Tibial nerve (tissue), 4 donors: ENCODE results near the gene CHCHD10. TPM values are rescaled to one million over a fixed set of nuclear protein-coding genes. Genes with fewer than 3 reads are reported as not detected.

ENCODE experiments used
- DNase-seq, 2 donors: peaks; one replicate each; pipeline ENCODE4 v3.0.0-alpha.2; 2019; ENCODE audit warnings: low spot score in 2 of 2
- H3K27ac ChIP-seq, 4 donors: fragments of 200-600 bp; sonication (generic) in 3 of 4; one replicate each; pipeline ENCODE4 v1.5.1; 2017 to 2019; ENCODE audit warnings: mild to moderate bottlenecking in 1 of 4
- H3K27me3 ChIP-seq, 2 donors: fragments of 200-600 bp; sonication (generic) in 1 of 2; one replicate each; pipeline versions ENCODE4 v1.5.1 to v1.6.0; 2017 to 2019
- H3K36me3 ChIP-seq, 3 donors: fragments of 200-600 bp; sonication (generic); one replicate each; pipeline ENCODE4 v1.5.1; 2018 to 2019
- H3K4me1 ChIP-seq, 4 donors: fragments of 200-600 bp; sonication (generic) in 3 of 4; one replicate each; pipeline ENCODE4 v1.5.1; 2017 to 2019
- H3K4me3 ChIP-seq, 4 donors: fragments of 200-600 bp; sonication (generic) in 3 of 4; one replicate each; pipeline ENCODE4 v1.5.1; 2017 to 2019; ENCODE audit warnings: mild to moderate bottlenecking in 1 of 4, moderate library complexity in 1 of 4
- H3K9me3 ChIP-seq, 4 donors: fragments of 200-600 bp; sonication (generic) in 3 of 4; one replicate each; pipeline ENCODE4 v1.5.1; 2017 to 2019
- CTCF ChIP-seq, 5 experiments: fragments of 200-600 bp in 3 of 5; fragments of 450-650 bp in 2 of 5; sonication (generic) in 3 of 5; IDR thresholded peaks; one replicate each; pipeline ENCODE4 v1.5.1; 2016 to 2019; ENCODE audit warnings: antibody characterized with exemption in 5 of 5, mild to moderate bottlenecking in 3 of 5, moderate library complexity in 2 of 5
- EP300 ChIP-seq, 2 donors: sonication (generic); formaldehyde crosslinking; IDR thresholded peaks; one replicate each; pipeline ENCODE4 v1.6.1; 2017; ENCODE audit warnings: antibody characterized with exemption in 2 of 2, mild to moderate bottlenecking in 1 of 2
- POLR2A ChIP-seq, 2 donors: fragments of 450-650 bp; IDR thresholded peaks; one replicate each; pipeline ENCODE4 v1.6.1; 2017; ENCODE audit warnings: antibody characterized with exemption in 2 of 2, mild to moderate bottlenecking in 2 of 2, moderate library complexity in 2 of 2
- WGBS, 2 donors: methylation state at CpG; one replicate each; pipeline ENCODE4 v1.1.5; 2018; 5-methylcytosine and 5-hydroxymethylcytosine counted together
- total RNA-seq, 4 donors: library from RNA; depleted of rRNA; stranded (reverse); fragments of >200 nt; gene quantifications; one replicate each; pipeline ENCODE4 v1.1.0, GENCODE V29; 2016

The CHCHD10 gene
- total RNA-seq, 4 donors from 2014 or later, result 3.7 to 14.0 (median 9.6) TPM; not detected in 1

- TF ChIP-seq POLR2A (IDR thresholded peaks at IDR 0.05) (no peak), CTCF (IDR thresholded peaks at IDR 0.05) (no peak), EP300 (IDR thresholded peaks at IDR 0.05) (no peak)
- Histone ChIP-seq H3K27ac (no peak overlapping the region), H3K27me3 (no peaks in the 10 kb centered on the region), H3K4me3 (no peak overlapping the region), H3K9me3 (no peaks in the 10 kb centered on the region), H3K36me3 (peaks cover 2 to 69% (median 8%) of the 10 kb centered on the region in 3 donors), H3K4me1 (no peaks in the 10 kb centered on the region)
- 95 to 96% methylated on average over 4 of the region's 4 CpGs for WGBS, 2 donors
- no peak for DNase-seq
Measured at GRCh38 chr22:23812378-23812777, 44.6 kb upstream of the CHCHD10 start.

DNA sequence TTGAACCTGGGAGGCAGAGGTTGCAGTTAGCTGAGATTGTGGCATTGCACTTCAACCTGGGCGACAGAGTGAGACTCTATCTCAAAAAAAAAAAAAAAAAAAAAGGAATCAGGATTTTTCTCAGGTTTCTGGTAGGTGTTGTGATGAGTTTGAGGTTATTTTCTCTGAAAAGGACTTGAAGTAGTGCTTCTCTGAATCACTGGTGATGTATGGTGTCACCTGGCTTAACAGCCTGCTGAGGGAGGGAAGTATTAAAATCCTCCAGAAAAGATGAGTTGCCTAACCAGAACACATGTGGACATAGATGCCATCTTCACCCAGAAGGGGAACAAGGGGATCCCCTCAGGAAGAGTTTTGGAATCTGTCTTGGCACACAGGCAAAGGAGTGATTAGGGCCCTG, 39.1 kb upstream of the CHCHD10 start:
- H3K36me3 ChIP-seq, result peaks cover 2 to 86% (median 18%) of the 10 kb centered on the region in 3 donors
- WGBS, 2 donors, result 100% methylated on average over 1 of the region's 1 CpG

GRCh38 chr22:23804781-23805291, 37.1 kb upstream of the CHCHD10 start:
- Histone ChIP-seq H3K4me3 (no peak overlapping the region), H3K36me3 (peaks cover 2 to 89% (median 25%) of the 10 kb centered on the region in 3 donors), H3K27ac (peak overlapping the region in 1 of 4 donors; percentile 15), H3K9me3 (no peaks in the 10 kb centered on the region), H3K27me3 (no peaks in the 10 kb centered on the region), H3K4me1 (no peaks in the 10 kb centered on the region)
- DNase-seq, result no peak
- TF ChIP-seq CTCF (IDR thresholded peaks at IDR 0.05) (no peak), POLR2A (IDR thresholded peaks at IDR 0.05) (no peak)
- WGBS, 2 donors, result 65 to 71% methylated on average over 12 of the region's 12 CpGs

More for the DNA sequence above, 39.1 kb upstream of the CHCHD10 start:
- no peak overlapping the region for H3K27ac ChIP-seq
- no peaks in the 10 kb centered on the region for H3K4me1 ChIP-seq
- DNase-seq, result no peak
- H3K9me3 ChIP-seq, result no peaks in the 10 kb centered on the region
- H3K27me3 ChIP-seq, result no peaks in the 10 kb centered on the region
- H3K4me3 ChIP-seq, result no peak overlapping the region
- TF ChIP-seq EP300 (IDR thresholded peaks at IDR 0.05) (no peak), POLR2A (IDR thresholded peaks at IDR 0.05) (no peak), CTCF (IDR thresholded peaks at IDR 0.05) (no peak)

DNA sequence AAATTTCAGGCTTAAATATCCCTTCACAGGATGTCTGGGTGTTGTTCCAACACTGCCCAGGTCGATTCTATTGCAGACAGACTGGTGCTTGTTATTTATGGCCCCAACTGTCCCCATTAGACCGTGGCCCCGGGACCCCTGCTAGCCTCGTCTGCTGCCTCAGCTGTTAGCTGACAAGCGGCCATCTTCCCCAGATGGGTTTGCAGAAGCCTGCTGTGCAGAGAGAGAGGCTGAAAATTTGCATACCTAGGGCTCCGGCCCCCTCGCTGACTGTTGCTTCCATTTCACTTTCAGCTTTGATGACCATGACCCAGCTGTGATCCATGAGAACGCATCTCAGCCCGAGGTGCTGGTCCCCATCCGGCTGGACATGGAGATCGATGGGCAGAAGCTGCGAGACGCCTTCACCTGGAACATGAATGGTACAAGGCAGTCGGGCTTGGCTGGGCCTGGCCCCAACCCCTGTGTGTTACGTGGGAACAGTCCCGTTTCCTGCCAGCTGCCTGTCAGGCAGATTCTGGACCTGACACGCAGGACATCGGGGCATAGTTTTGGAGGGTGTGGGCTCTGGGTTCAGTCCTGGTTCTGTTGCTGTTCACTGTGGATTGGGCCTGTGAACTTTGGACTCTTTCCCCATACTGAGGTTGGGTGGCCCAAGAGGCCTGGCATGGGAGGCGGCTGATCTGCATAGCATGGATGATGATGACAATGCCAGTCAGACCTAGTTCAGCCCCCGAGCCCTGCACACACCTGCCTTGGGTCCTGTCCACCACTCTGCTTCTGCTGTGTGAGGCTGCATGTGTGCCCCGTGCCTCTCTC, 35.4 kb upstream of the CHCHD10 start:
- WGBS, 2 donors, result 85 to 86% methylated on average over 19 of the region's 21 CpGs
- peak overlapping the region in 1 of 4 donors; percentile 21 for H3K4me3 ChIP-seq
- peaks cover 0 to 97% (median 25%) of the 10 kb centered on the region in 3 donors for H3K36me3 ChIP-seq
- TF ChIP-seq CTCF (IDR thresholded peaks at IDR 0.05) (no peak), POLR2A (IDR thresholded peaks at IDR 0.05) (no peak), EP300 (IDR thresholded peaks at IDR 0.05) (no peak)
- peak overlapping the region in 1 of 4 donors; percentile 0 for H3K27ac ChIP-seq
- no peaks in the 10 kb centered on the region for H3K4me1 ChIP-seq
- no peak for DNase-seq
- H3K9me3 ChIP-seq, result no peaks in the 10 kb centered on the region
- no peaks in the 10 kb centered on the region for H3K27me3 ChIP-seq

DNA sequence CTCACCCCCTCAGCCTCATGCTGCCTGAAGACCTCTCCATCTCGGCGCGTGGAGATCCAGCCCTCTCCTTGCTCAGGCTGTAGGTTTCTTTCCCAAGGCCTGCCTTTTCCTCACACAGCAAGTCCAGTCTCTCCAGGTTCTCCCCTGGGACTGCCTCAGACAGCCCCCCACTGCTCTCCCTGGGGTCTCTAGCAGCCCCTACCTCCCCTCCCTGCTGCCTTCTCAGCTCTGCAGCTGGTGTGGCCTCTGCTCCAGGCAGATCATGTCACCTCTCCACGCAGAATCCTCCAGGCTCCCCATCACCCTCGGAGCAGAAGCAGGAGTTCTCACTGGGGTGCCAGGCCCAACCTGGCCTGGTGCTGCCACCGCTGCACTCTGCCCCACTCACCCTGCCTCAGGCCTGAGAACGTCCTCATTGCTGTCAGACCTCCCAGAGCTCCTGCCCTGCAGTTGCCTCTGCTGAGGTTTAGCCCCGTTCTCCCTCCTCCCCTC, 34.2 kb upstream of the CHCHD10 start:
- no peak for DNase-seq
- TF ChIP-seq EP300 (IDR thresholded peaks at IDR 0.05), result no peak
- no peak for TF ChIP-seq POLR2A (IDR thresholded peaks at IDR 0.05)
- TF ChIP-seq CTCF (IDR thresholded peaks at IDR 0.05), result no peak
- Histone ChIP-seq H3K9me3 (no peaks in the 10 kb centered on the region), H3K27me3 (no peaks in the 10 kb centered on the region), H3K4me1 (no peaks in the 10 kb centered on the region), H3K27ac (peak overlapping the region in 1 of 4 donors; percentile 23), H3K4me3 (no peak overlapping the region), H3K36me3 (peaks cover 0 to 97% (median 25%) of the 10 kb centered on the region in 3 donors)
- 90 to 93% methylated on average over 8 of the region's 8 CpGs for WGBS, 2 donors
